Glutamatergic neuron (in vitro differentiated cells): ENCODE measurements around the gene GALNT13. TPM values are rescaled to one million over a fixed set of nuclear protein-coding genes. Genes with fewer than 3 reads are reported as not detected.

Experiments
- DNase-seq: peaks from one replicate; pipeline ENCODE4 v3.0.0; 2022
- H3K27ac Mint-ChIP-seq: one replicate; pipeline ENCODE4 v1.8.0; 2020; ENCODE audit warnings: mild to moderate bottlenecking, mixed read lengths, inconsistent platforms; ENCODE audit not compliant: unreplicated experiment
- H3K27me3 Mint-ChIP-seq: one replicate; pipeline ENCODE4 v1.8.0; 2020; ENCODE audit warnings: mild to moderate bottlenecking, moderate library complexity, mixed read lengths, inconsistent platforms; ENCODE audit not compliant: unreplicated experiment
- H3K36me3 Mint-ChIP-seq: one replicate; pipeline ENCODE4 v1.8.0; 2020; ENCODE audit warnings: mild to moderate bottlenecking, mixed read lengths, inconsistent platforms; ENCODE audit not compliant: unreplicated experiment
- H3K4me1 Mint-ChIP-seq: one replicate; pipeline ENCODE4 v1.8.0; 2020; ENCODE audit warnings: mild to moderate bottlenecking, low read depth, mixed read lengths, inconsistent platforms; ENCODE audit not compliant: unreplicated experiment
- H3K4me3 Mint-ChIP-seq: one replicate; pipeline ENCODE4 v1.8.0; 2020; ENCODE audit warnings: mild to moderate bottlenecking, mixed read lengths, inconsistent platforms; ENCODE audit not compliant: unreplicated experiment
- H3K9me3 Mint-ChIP-seq: one replicate; pipeline ENCODE4 v1.8.0; 2020; ENCODE audit warnings: mild to moderate bottlenecking, moderate library complexity, mixed read lengths, inconsistent platforms; ENCODE audit not compliant: unreplicated experiment
- CTCF ChIP-seq: fragments of 200-600 bp; sonication (generic); IDR thresholded peaks from one replicate; pipeline ENCODE4 v1.5.0; 2021; ENCODE audit not compliant: partially characterized antibody, unreplicated experiment
- total RNA-seq: library from RNA; stranded (reverse); fragmentation: NEBNext Ultra II Directional; extraction: Animal tissue kit (Norgen Biotek cat#: 25700); gene quantifications from one replicate; pipeline ENCODE4 v1.2.1, GENCODE V29; 2021; ENCODE audit not compliant: unreplicated experiment

The GALNT13 gene
- total RNA-seq, 1 donor from 2014 or later, result 5.5 TPM

DNA sequence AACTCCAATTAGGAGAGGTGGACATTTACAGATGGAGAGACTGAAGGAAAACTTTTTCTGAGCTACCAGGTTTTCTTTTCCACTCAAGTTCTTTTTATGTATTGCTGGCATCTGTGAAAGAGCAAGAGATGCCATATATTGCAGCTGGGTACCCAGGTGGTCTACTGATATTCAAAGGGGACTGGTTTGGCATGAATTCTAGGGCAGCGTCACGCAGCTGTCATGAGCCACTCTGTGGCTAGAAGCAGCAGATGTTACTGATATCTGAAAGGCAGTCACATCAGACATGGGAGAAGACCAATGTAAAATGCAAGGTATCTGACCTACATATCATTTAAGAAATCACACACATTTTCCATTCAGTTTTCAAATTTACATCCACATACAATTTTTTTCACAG is 408.8 kb downstream of the GALNT13 start:
- peaks cover 5% of the 10 kb centered on the region for H3K27me3 Mint-ChIP-seq
- no peak for TF ChIP-seq CTCF
- DNase-seq, result peak; percentile 29
- H3K4me3 Mint-ChIP-seq, result peak overlapping the region; percentile 58
- peaks cover 8% of the 10 kb centered on the region for H3K9me3 Mint-ChIP-seq
- peak overlapping the region; percentile 79 for H3K27ac Mint-ChIP-seq
- H3K4me1 Mint-ChIP-seq, result peaks cover 18% of the 10 kb centered on the region
- H3K36me3 Mint-ChIP-seq, result no peaks in the 10 kb centered on the region

DNA sequence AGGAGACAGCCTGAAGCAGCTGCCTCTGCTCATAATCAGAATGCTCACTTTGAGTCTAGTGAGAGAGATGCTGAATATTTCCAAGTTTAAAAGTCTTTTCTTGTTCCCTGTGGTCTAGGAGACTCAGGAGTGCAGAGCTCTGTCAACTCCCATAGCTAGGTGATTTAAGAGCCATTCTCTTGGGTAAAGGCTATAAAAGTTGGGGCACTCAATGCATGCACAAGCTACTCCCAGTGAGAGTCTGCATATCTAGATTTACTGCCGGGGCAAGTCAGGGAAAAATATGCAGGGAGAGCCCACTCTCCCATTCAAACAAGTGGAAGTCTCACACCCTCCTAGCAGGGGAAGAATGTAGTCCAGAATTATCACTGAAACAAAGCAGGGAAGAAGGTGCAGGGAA is 418.1 kb downstream of the GALNT13 start:
- Mint-ChIP-seq H3K9me3 (peaks cover 11% of the 10 kb centered on the region), H3K4me1 (no peaks in the 10 kb centered on the region), H3K27me3 (peaks cover 5% of the 10 kb centered on the region), H3K4me3 (no peak overlapping the region), H3K36me3 (peaks cover 16% of the 10 kb centered on the region), H3K27ac (no peak overlapping the region)
- TF ChIP-seq CTCF, result no peak
- DNase-seq, result no peak

DNA sequence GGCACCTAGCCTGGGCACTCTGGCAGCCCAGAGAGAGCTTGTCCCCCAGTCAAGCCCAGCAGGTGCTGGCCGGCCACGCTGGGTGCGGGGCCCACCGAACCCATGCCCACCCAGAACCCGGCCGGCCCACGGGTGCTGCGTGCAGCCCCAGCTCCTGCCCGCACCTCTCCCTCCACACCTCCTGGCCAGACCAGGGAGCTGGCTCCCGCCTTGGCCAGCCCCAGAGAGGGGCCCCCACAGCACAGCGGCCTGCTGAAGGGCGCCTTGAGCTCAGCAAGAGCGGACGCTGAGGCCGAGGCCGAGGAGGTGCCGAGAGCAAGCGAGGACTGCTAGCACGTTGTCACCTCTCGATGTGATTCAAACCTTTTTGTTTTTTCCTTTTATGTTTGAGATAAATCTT is 419.8 kb downstream of the GALNT13 start:
- H3K9me3 Mint-ChIP-seq, result peaks cover 9% of the 10 kb centered on the region
- peaks cover 5% of the 10 kb centered on the region for H3K27me3 Mint-ChIP-seq
- H3K27ac Mint-ChIP-seq, result no peak overlapping the region
- H3K36me3 Mint-ChIP-seq, result peaks cover 16% of the 10 kb centered on the region
- no peaks in the 10 kb centered on the region for H3K4me1 Mint-ChIP-seq
- no peak for TF ChIP-seq CTCF
- no peak for DNase-seq
- H3K4me3 Mint-ChIP-seq, result no peak overlapping the region

- no peaks in the 10 kb centered on the region for H3K4me1 Mint-ChIP-seq
- H3K4me3 Mint-ChIP-seq, result no peak overlapping the region
- TF ChIP-seq CTCF, result no peak
- no peak for DNase-seq
- peaks cover 5% of the 10 kb centered on the region for H3K27me3 Mint-ChIP-seq
- H3K9me3 Mint-ChIP-seq, result peaks cover 9% of the 10 kb centered on the region
- H3K36me3 Mint-ChIP-seq, result peaks cover 16% of the 10 kb centered on the region
- H3K27ac Mint-ChIP-seq, result no peak overlapping the region
Observed at GRCh38 chr2:154291927-154292326, 420.2 kb downstream of the GALNT13 start.

DNA sequence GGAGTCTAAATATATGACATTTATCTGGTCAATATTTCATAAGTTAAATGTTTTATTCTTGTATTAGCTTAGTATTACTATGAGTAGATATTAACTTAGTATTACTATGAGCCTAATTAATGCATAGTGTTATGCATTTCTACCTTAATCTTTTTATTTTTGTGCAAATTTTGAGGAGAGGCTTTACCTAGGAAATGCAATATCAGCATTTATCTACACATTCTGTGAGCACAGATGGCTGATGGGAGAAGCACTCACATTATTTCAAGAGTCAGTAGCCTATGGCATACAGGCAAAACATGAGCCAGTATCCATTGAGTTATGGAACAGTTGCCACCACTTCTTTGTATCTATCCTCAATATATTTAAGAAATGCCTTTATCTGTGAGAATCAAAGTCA is 422.1 kb downstream of the GALNT13 start:
- H3K4me1 Mint-ChIP-seq, result no peaks in the 10 kb centered on the region
- H3K27me3 Mint-ChIP-seq, result no peaks in the 10 kb centered on the region
- no peak overlapping the region for H3K4me3 Mint-ChIP-seq
- peaks cover 6% of the 10 kb centered on the region for H3K36me3 Mint-ChIP-seq
- TF ChIP-seq CTCF, result no peak
- no peak overlapping the region for H3K27ac Mint-ChIP-seq
- DNase-seq, result no peak
- H3K9me3 Mint-ChIP-seq, result peaks cover 6% of the 10 kb centered on the region
